Gastroesophageal sphincter (tissue), 4 donors: Measurements from ENCODE around the gene SLC24A3. TPM values are rescaled to one million over a fixed set of nuclear protein-coding genes. Genes with fewer than 3 reads are reported as not detected.
A peak's percentile ranks its signal among the peaks of the same experiment; 100 is the strongest.

Source experiments
- ATAC-seq: fragments of 150-250 bp; one replicate; pipeline ENCODE4 v1.9.1; 2016; ENCODE audit warnings: mild to moderate bottlenecking, moderate library complexity
- H3K27ac ChIP-seq, 4 donors: fragments of 200-600 bp; sonication (generic) in 3 of 4; 1 replicate in 3 of 4; 2 replicates in 1 of 4; pipeline ENCODE4 v1.5.1; 2016 to 2019
- H3K27me3 ChIP-seq: fragments of 200-600 bp; sonication (generic); one replicate; pipeline ENCODE4 v1.5.1; 2019
- H3K36me3 ChIP-seq, 2 donors: fragments of 200-600 bp; sonication (generic); one replicate each; pipeline ENCODE4 v1.5.1; 2019; ENCODE audit warnings: control low read depth in 1 of 2
- H3K4me1 ChIP-seq, 3 donors: fragments of 200-600 bp; sonication (generic); 1 replicate in 2 of 3; 2 replicates in 1 of 3; pipeline ENCODE4 v1.5.1; 2016 to 2019; ENCODE audit warnings: control low read depth in 2 of 3
- H3K4me3 ChIP-seq, 2 donors: fragments of 200-600 bp; sonication (generic); one replicate each; pipeline ENCODE4 v1.5.1; 2019; ENCODE audit warnings: mild to moderate bottlenecking in 1 of 2, moderate library complexity in 1 of 2
- H3K9me3 ChIP-seq, 3 donors: fragments of 200-600 bp; sonication (generic); one replicate each; pipeline ENCODE4 v1.5.1; 2017 to 2019; ENCODE audit warnings: control low read depth in 2 of 3
- CTCF ChIP-seq, 4 experiments: fragments of 200-600 bp in 2 of 4; fragments of 450-650 bp in 2 of 4; sonication (generic) in 1 of 4; IDR thresholded peaks; one replicate each; pipeline ENCODE4 v1.5.1; 2017 to 2019; ENCODE audit warnings: antibody characterized with exemption in 4 of 4, mild to moderate bottlenecking in 2 of 4, moderate library complexity in 2 of 4
- EP300 ChIP-seq: sonication (generic); formaldehyde crosslinking; IDR thresholded peaks from one replicate; pipeline ENCODE4 v1.6.1; 2017; ENCODE audit warnings: antibody characterized with exemption, mild to moderate bottlenecking
- POLR2A ChIP-seq, 2 donors: fragments of 450-650 bp; IDR thresholded peaks; one replicate each; pipeline ENCODE4 v1.6.1; 2017; ENCODE audit warnings: antibody characterized with exemption in 2 of 2, mild to moderate bottlenecking in 2 of 2, moderate library complexity in 1 of 2
- POLR2AphosphoS5 ChIP-seq: sonication (generic); formaldehyde crosslinking; IDR thresholded peaks from one replicate; pipeline ENCODE4 v1.6.1; 2017; ENCODE audit warnings: antibody characterized with exemption
- WGBS, 2 donors: methylation state at CpG; one replicate each; pipeline ENCODE4 v1.1.5; 2018; ENCODE audit warnings: low coverage in 1 of 2; 5-methylcytosine and 5-hydroxymethylcytosine counted together
- total RNA-seq, 4 donors: library from RNA; depleted of rRNA; stranded (reverse); fragments of >200 nt; gene quantifications; one replicate each; pipeline ENCODE4 v1.1.0, GENCODE V29; 2016

SLC24A3 gene
- total RNA-seq, 4 donors from 2014 or later, result 2.7 to 13.5 (median 5.5) TPM

- no peak for TF ChIP-seq POLR2AphosphoS5
- no peak for TF ChIP-seq EP300
- no peak for TF ChIP-seq POLR2A (IDR thresholded peaks at IDR 0.05)
- TF ChIP-seq CTCF (IDR thresholded peaks at IDR 0.05), result no peak
- 57% methylated on average over 6 of the region's 6 CpGs; no CpG with 5 or more reads in 1 of the 2 donors for WGBS, 2 donors
- no peaks in the 10 kb centered on the region for H3K27me3 ChIP-seq
- H3K36me3 ChIP-seq, result no peaks in the 10 kb centered on the region
- H3K4me3 ChIP-seq, result no peak overlapping the region
- no peak for ATAC-seq
- H3K4me1 ChIP-seq, result peaks cover 0 to 24% (median 7%) of the 10 kb centered on the region in 3 donors
- H3K9me3 ChIP-seq, result no peaks in the 10 kb centered on the region
- no peak overlapping the region for H3K27ac ChIP-seq
These were observed 126.5 kb downstream of the SLC24A3 start for GRCh38 chr20:19338960-19339359.

- WGBS, 2 donors, result 35 to 41% methylated on average over 2 to 3 of the region's 3 CpGs
- ATAC-seq, result peak; percentile 57
- no peaks in the 10 kb centered on the region for H3K9me3 ChIP-seq
- TF ChIP-seq POLR2AphosphoS5 (peak; percentile 75), CTCF (IDR thresholded peaks at IDR 0.05) (no peak), POLR2A (IDR thresholded peaks at IDR 0.05) (no peak)
- peaks cover 0 to 24% (median 7%) of the 10 kb centered on the region in 3 donors for H3K4me1 ChIP-seq
- no peak overlapping the region for H3K4me3 ChIP-seq
- no peaks in the 10 kb centered on the region for H3K36me3 ChIP-seq
- peak overlapping the region in 3 of 4 donors; percentile 22 to 33 (median 29) for H3K27ac ChIP-seq
- no peaks in the 10 kb centered on the region for H3K27me3 ChIP-seq
These were observed 129.1 kb downstream of the SLC24A3 start for GRCh38 chr20:19341348-19342053.

- no peak for ATAC-seq
- Histone ChIP-seq H3K4me3 (no peak overlapping the region), H3K27me3 (no peaks in the 10 kb centered on the region), H3K36me3 (no peaks in the 10 kb centered on the region), H3K4me1 (peaks cover 0 to 24% (median 7%) of the 10 kb centered on the region in 3 donors), H3K27ac (no peak overlapping the region), H3K9me3 (no peaks in the 10 kb centered on the region)
- TF ChIP-seq EP300 (no peak), POLR2A (IDR thresholded peaks at IDR 0.05) (no peak), POLR2AphosphoS5 (no peak), CTCF (IDR thresholded peaks at IDR 0.05) (no peak)
- WGBS, 2 donors, result 94 to 100% methylated on average over 1 to 2 of the region's 2 CpGs
These were observed 131.9 kb downstream of the SLC24A3 start for GRCh38 chr20:19344341-19344740.

- Histone ChIP-seq H3K9me3 (no peaks in the 10 kb centered on the region), H3K4me1 (no peaks in the 10 kb centered on the region), H3K27ac (no peak overlapping the region), H3K4me3 (no peak overlapping the region), H3K27me3 (no peaks in the 10 kb centered on the region), H3K36me3 (no peaks in the 10 kb centered on the region)
- no peak for TF ChIP-seq CTCF (IDR thresholded peaks at IDR 0.05)
- TF ChIP-seq POLR2AphosphoS5, result no peak
- TF ChIP-seq EP300, result no peak
- TF ChIP-seq POLR2A (IDR thresholded peaks at IDR 0.05), result no peak
- no peak for ATAC-seq
- 73 to 81% methylated on average over 3 to 4 of the region's 11 CpGs for WGBS, 2 donors
These were observed 135.6 kb downstream of the SLC24A3 start for GRCh38 chr20:19347943-19348456.

- no peak overlapping the region for H3K27ac ChIP-seq
- H3K4me3 ChIP-seq, result no peak overlapping the region
- 50 to 84% methylated on average over 1 to 3 of the region's 3 CpGs for WGBS, 2 donors
These were observed 136.1 kb downstream of the SLC24A3 start for GRCh38 chr20:19348582-19348981.

More at GRCh38 chr20:19348582-19348981, 136.1 kb downstream of the SLC24A3 start:
- no peaks in the 10 kb centered on the region for H3K4me1 ChIP-seq
- no peaks in the 10 kb centered on the region for H3K36me3 ChIP-seq
- no peaks in the 10 kb centered on the region for H3K9me3 ChIP-seq
- ATAC-seq, result no peak
- no peak for TF ChIP-seq CTCF (IDR thresholded peaks at IDR 0.05)
- TF ChIP-seq POLR2A (IDR thresholded peaks at IDR 0.05), result no peak
- no peak for TF ChIP-seq POLR2AphosphoS5
- TF ChIP-seq EP300, result no peak
- no peaks in the 10 kb centered on the region for H3K27me3 ChIP-seq
